Activated CD8-positive, alpha-beta memory T cell treated with anti-CD3 and anti-CD28 coated beads, Interleukin-2, amount 10 ng/mL, durations not matched to agents 7 days and 5 days (primary cell): ENCODE data around the gene IZUMO1. TPM values are rescaled to one million over a fixed set of nuclear protein-coding genes. Genes with fewer than 3 reads are reported as not detected.
"Not testable (repeated sequence)": the region's sequence is repeated elsewhere in the genome, so short reads cannot be mapped to it uniquely, and the experiment has no call there.

ENCODE experiments used
- ATAC-seq: fragments of 150-1000 bp; cut with Tn5 transposase; one replicate; pipeline ENCODE4 v1.10.0; 2021; ENCODE audit warnings: moderate library complexity
- CTCF ChIA-PET: fragments of 350-600 bp; sonication (Branson Sonifier 250); formaldehyde crosslinking; loops from one replicate; lab custom pipeline; 2021; ENCODE audit warnings: antibody characterized with exemption; lab: Charles Lee
- DNase-seq: peaks from one replicate; pipeline ENCODE4 v3.0.0-alpha.2; 2020
- H3K27ac Mint-ChIP-seq: one replicate; pipeline ENCODE4 v1.8.0; 2021; ENCODE audit warnings: mild to moderate bottlenecking, mixed read lengths
- H3K27me3 Mint-ChIP-seq: one replicate; pipeline ENCODE4 v1.8.0; 2021; ENCODE audit warnings: mixed read lengths
- H3K36me3 Mint-ChIP-seq: one replicate; pipeline ENCODE4 v1.8.0; 2021; ENCODE audit warnings: mild to moderate bottlenecking, mixed read lengths
- H3K4me1 Mint-ChIP-seq: one replicate; pipeline ENCODE4 v1.8.0; 2021; ENCODE audit warnings: mixed read lengths
- H3K4me3 Mint-ChIP-seq: one replicate; pipeline ENCODE4 v1.8.0; 2021; ENCODE audit warnings: mild to moderate bottlenecking, moderate library complexity, mixed read lengths
- H3K9me3 Mint-ChIP-seq: one replicate; pipeline ENCODE4 v1.8.0; 2022; ENCODE audit warnings: low read depth, mixed read lengths
- total RNA-seq, 2 experiments: library from RNA; stranded (reverse); gene quantifications; one replicate each; pipeline ENCODE4 v1.2.3, GENCODE V29; 2021

The IZUMO1 gene
- total RNA-seq, 2 experiments from 2014 or later: not detected

GRCh38 chr19:48713041-48713863 lies 33.5 kb downstream of the IZUMO1 start:
- Mint-ChIP-seq H3K9me3 (no peaks in the 10 kb centered on the region), H3K4me3 (peak overlapping the region; percentile 79), H3K36me3 (peaks cover 9% of the 10 kb centered on the region), H3K27me3 (no peaks in the 10 kb centered on the region), H3K27ac (peak overlapping the region; percentile 62), H3K4me1 (peaks cover 10% of the 10 kb centered on the region)
- ATAC-seq: no peak
- DNase-seq: no peak
- CTCF ChIA-PET: interaction anchor here (0.9 to 2.4 kb wide), 6 partner anchors 14 to 280 kb away, joined by 3 to 9 read pairs (median 3); partner anchors contain the start of genes GYS1 and RUVBL2

GRCh38 chr19:48711106-48711662 lies 35.5 kb downstream of the IZUMO1 start:
- Mint-ChIP-seq H3K27me3 (no peaks in the 10 kb centered on the region), H3K9me3 (no peaks in the 10 kb centered on the region), H3K27ac (no peak overlapping the region), H3K4me3 (no peak overlapping the region), H3K4me1 (peaks cover 10% of the 10 kb centered on the region), H3K36me3 (peaks cover 9% of the 10 kb centered on the region)
- DNase-seq: no peak
- CTCF ChIA-PET: interaction anchor here (1.2 kb wide), 1 partner anchor 77 kb away, joined by 4 read pairs; no protein-coding TSS in a partner anchor
- ATAC-seq: no peak

- no peak overlapping the region for H3K27ac Mint-ChIP-seq
- peaks cover 11% of the 10 kb centered on the region for H3K36me3 Mint-ChIP-seq
- H3K4me1 Mint-ChIP-seq: no peaks in the 10 kb centered on the region
- DNase-seq (no peak), ATAC-seq (no peak)
- H3K27me3 Mint-ChIP-seq: no peaks in the 10 kb centered on the region
- no peak overlapping the region for H3K4me3 Mint-ChIP-seq
- CTCF ChIA-PET: no interaction called here
- H3K9me3 Mint-ChIP-seq: no peaks in the 10 kb centered on the region
Measured at GRCh38 chr19:48708471-48708870, 38.2 kb downstream of the IZUMO1 start.

GRCh38 chr19:48705431-48705830 lies 41.3 kb downstream of the IZUMO1 start:
- Mint-ChIP-seq H3K4me1 (no peaks in the 10 kb centered on the region), H3K27me3 (no peaks in the 10 kb centered on the region), H3K4me3 (no peak overlapping the region), H3K36me3 (peaks cover 2% of the 10 kb centered on the region), H3K9me3 (no peaks in the 10 kb centered on the region), H3K27ac (no peak overlapping the region)
- CTCF ChIA-PET: no interaction called here
- DNase-seq (no peak), ATAC-seq (no peak)

- H3K4me1 Mint-ChIP-seq: no peaks in the 10 kb centered on the region
- CTCF ChIA-PET: no interaction called here
- DNase-seq (no peak), ATAC-seq (no peak)
- H3K4me3 Mint-ChIP-seq: no peak overlapping the region
- no peaks in the 10 kb centered on the region for H3K27me3 Mint-ChIP-seq
- H3K36me3 Mint-ChIP-seq: peaks cover 2% of the 10 kb centered on the region
- no peaks in the 10 kb centered on the region for H3K9me3 Mint-ChIP-seq
- H3K27ac Mint-ChIP-seq: no peak overlapping the region
Measured at GRCh38 chr19:48703316-48703715, 43.4 kb downstream of the IZUMO1 start.

- Mint-ChIP-seq H3K27ac (no peak overlapping the region), H3K4me3 (no peak overlapping the region), H3K9me3 (no peaks in the 10 kb centered on the region), H3K4me1 (no peaks in the 10 kb centered on the region), H3K27me3 (peaks cover 4% of the 10 kb centered on the region), H3K36me3 (peaks cover 2% of the 10 kb centered on the region)
- no peak for DNase-seq
- CTCF ChIA-PET: no interaction called here
- ATAC-seq: no peak
Measured at GRCh38 chr19:48702701-48703100, 44.0 kb downstream of the IZUMO1 start.

- CTCF ChIA-PET: interaction anchor here (0.7 kb wide), 1 partner anchor 42 kb away, joined by 3 read pairs; no protein-coding TSS in a partner anchor
- H3K27me3 Mint-ChIP-seq: peaks cover 16% of the 10 kb centered on the region
- H3K4me3 Mint-ChIP-seq: no peak overlapping the region
- H3K36me3 Mint-ChIP-seq: no peaks in the 10 kb centered on the region
- H3K4me1 Mint-ChIP-seq: peaks cover 5% of the 10 kb centered on the region
- no peak for DNase-seq
- no peak overlapping the region for H3K27ac Mint-ChIP-seq
- H3K9me3 Mint-ChIP-seq: no peaks in the 10 kb centered on the region
- ATAC-seq: no peak
Measured at GRCh38 chr19:48698046-48698445, 48.7 kb downstream of the IZUMO1 start.

- Mint-ChIP-seq H3K36me3 (no peaks in the 10 kb centered on the region), H3K4me1 (peaks cover 5% of the 10 kb centered on the region), H3K4me3 (no peak overlapping the region), H3K27me3 (peaks cover 16% of the 10 kb centered on the region), H3K27ac (no peak overlapping the region), H3K9me3 (no peaks in the 10 kb centered on the region)
- CTCF ChIA-PET: interaction anchor here (1.5 to 1.6 kb wide), 2 partner anchors 21 to 22 kb away, joined by 4 to 5 read pairs; no protein-coding TSS in a partner anchor
- ATAC-seq: peak; percentile 20
- no peak for DNase-seq
Measured at GRCh38 chr19:48696353-48697010, 50.2 kb downstream of the IZUMO1 start.

- Mint-ChIP-seq H3K4me1 (peaks cover 5% of the 10 kb centered on the region), H3K27me3 (peaks cover 16% of the 10 kb centered on the region), H3K9me3 (no peaks in the 10 kb centered on the region), H3K27ac (no peak within 1 kb of the TSS), H3K4me3 (no peak within 1 kb of the TSS), H3K36me3 (no peaks in the 10 kb centered on the region)
- ATAC-seq (no peak), DNase-seq (no peak)
- CTCF ChIA-PET: interaction anchor here (1.5 to 1.6 kb wide), 2 partner anchors 20 to 21 kb away, joined by 4 to 5 read pairs; no protein-coding TSS in a partner anchor
Measured at GRCh38 chr19:48695743-48696352, 50.9 kb downstream of the IZUMO1 start, which contains the start of gene FUT2. Gene FUT2, plus strand, starts transcription at chr19:48695971. Its CDS starts 6,986 bp downstream, at chr19:48702957.

- DNase-seq, ATAC-seq, H3K4me1 Mint-ChIP-seq, H3K36me3 Mint-ChIP-seq, H3K27ac Mint-ChIP-seq, H3K4me3 Mint-ChIP-seq, H3K9me3 Mint-ChIP-seq: not testable (repeated sequence)
- CTCF ChIA-PET: interaction anchor here (0.6 to 2.8 kb wide), 3 partner anchors 18 to 1903 kb away, joined by 3 to 10 read pairs (median 3); no protein-coding TSS in a partner anchor
- H3K27me3 Mint-ChIP-seq: peaks cover 16% of the 10 kb centered on the region
Measured at GRCh38 chr19:48693629-48694028, 53.1 kb downstream of the IZUMO1 start.
